Measurements from ENCODE around the gene LMO2.

DNA sequence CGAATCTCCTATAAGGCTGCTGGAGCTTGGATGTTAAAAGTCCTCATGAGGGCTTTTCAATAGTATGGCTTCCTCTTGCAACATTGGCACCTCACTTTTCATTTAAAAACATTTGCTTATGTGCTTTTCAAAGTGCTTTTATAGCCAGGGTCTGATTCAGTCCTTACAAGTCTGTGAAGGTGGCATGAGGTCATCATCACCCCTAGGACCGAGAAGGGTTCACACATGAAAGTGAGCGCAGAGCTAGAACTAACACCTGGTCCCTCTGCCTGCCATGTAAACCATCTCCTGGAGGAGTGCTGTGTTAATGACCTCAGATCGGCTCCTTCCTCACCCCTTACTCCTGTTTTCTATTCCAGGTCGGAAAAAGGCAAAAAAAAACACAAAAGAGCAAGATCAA lies 12.2 kb upstream of the LMO2 start:
- TF ChIP-seq, protein P1, sequence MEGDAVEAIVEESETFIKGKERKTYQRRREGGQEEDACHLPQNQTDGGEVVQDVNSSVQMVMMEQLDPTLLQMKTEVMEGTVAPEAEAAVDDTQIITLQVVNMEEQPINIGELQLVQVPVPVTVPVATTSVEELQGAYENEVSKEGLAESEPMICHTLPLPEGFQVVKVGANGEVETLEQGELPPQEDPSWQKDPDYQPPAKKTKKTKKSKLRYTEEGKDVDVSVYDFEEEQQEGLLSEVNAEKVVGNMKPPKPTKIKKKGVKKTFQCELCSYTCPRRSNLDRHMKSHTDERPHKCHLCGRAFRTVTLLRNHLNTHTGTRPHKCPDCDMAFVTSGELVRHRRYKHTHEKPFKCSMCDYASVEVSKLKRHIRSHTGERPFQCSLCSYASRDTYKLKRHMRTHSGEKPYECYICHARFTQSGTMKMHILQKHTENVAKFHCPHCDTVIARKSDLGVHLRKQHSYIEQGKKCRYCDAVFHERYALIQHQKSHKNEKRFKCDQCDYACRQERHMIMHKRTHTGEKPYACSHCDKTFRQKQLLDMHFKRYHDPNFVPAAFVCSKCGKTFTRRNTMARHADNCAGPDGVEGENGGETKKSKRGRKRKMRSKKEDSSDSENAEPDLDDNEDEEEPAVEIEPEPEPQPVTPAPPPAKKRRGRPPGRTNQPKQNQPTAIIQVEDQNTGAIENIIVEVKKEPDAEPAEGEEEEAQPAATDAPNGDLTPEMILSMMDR (IDR thresholded peaks at IDR 0.05), result no peak
- no peak for TF ChIP-seq POLR2AphosphoS5 (IDR thresholded peaks at IDR 0.05)
